Muscle layer of duodenum (tissue), 2 donors: Measurements from ENCODE around the gene OR51A4.

Source experiments
- H3K27ac ChIP-seq: one replicate; pipeline ENCODE4 v1.7.0; 2013; ENCODE audit warnings: mild to moderate bottlenecking, low read length
- H3K27me3 ChIP-seq: one replicate; pipeline ENCODE4 v1.7.0; 2013; ENCODE audit warnings: low read depth, mild to moderate bottlenecking, control low read depth, low read length
- H3K36me3 ChIP-seq, 2 donors: one replicate each; pipeline ENCODE4 v1.7.0; 2013; ENCODE audit warnings: low read length in 2 of 2, control low read depth in 1 of 2, mild to moderate bottlenecking in 1 of 2; ENCODE audit not compliant: insufficient read depth in 2 of 2, control insufficient read depth in 1 of 2
- H3K4me1 ChIP-seq, 2 donors: one replicate each; pipeline ENCODE4 v1.7.0; 2013; ENCODE audit warnings: low read length in 2 of 2, mild to moderate bottlenecking in 2 of 2, control low read depth in 1 of 2, moderate library complexity in 1 of 2; ENCODE audit not compliant: insufficient read depth in 2 of 2, control insufficient read depth in 1 of 2
- H3K4me3 ChIP-seq, 2 donors: one replicate each; pipeline ENCODE4 v1.7.0; 2013; ENCODE audit warnings: low read length in 2 of 2, low read depth in 1 of 2, mild to moderate bottlenecking in 1 of 2
- H3K9me3 ChIP-seq, 2 donors: one replicate each; pipeline ENCODE4 v1.7.0; 2013; ENCODE audit warnings: low read length in 2 of 2, control low read depth in 1 of 2, mild to moderate bottlenecking in 1 of 2; ENCODE audit not compliant: control insufficient read depth in 1 of 2
- donor health status: healthy.

Gene OR51A4

DNA sequence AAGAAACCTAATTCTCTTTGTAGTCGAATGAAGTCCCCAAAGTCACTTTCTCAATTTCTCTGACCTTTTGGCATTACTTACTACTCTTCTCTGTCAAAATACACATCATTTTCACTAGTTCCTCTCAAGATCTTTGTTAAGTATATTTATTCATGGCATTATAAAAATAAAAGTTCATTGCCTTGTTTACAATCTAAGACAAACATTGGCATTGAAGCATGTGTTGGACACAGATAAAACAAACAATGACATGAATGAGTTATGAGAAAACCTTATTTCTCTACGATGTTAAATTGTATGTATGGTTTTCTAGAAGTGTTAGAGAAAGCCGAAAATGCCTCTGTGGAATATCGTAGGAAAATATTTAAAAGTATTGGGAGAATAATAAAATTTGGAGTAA, 14.7 kb downstream of the OR51A4 start:
- no peaks in the 10 kb centered on the region for H3K27me3 ChIP-seq
- H3K4me3 ChIP-seq = no peak overlapping the region
- no peaks in the 10 kb centered on the region for H3K36me3 ChIP-seq
- H3K9me3 ChIP-seq = no peaks in the 10 kb centered on the region
- no peaks in the 10 kb centered on the region for H3K4me1 ChIP-seq
- H3K27ac ChIP-seq = no peak overlapping the region

DNA sequence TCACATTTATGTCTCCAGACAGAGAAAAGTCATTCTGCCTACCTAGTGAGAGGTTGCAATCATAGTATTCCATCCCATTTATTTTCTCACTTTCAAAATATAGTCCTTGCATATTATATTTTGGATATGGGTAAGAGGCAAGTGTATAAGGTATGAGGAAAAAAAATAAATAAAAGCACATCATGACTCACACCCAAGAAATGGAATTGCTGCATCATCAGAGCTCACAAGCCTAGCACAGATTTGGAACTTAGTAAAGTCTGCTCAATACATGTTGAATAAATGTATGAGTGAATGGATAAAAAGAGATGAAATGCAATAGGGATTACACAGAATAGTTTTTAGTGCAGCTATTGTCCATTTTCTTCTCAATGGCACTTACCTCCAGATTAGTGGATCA, 20.8 kb downstream of the OR51A4 start:
- no peaks in the 10 kb centered on the region for H3K27me3 ChIP-seq
- H3K4me3 ChIP-seq = no peak overlapping the region
- no peak overlapping the region for H3K27ac ChIP-seq
- H3K9me3 ChIP-seq = no peaks in the 10 kb centered on the region
- H3K36me3 ChIP-seq = no peaks in the 10 kb centered on the region
- no peaks in the 10 kb centered on the region for H3K4me1 ChIP-seq

DNA sequence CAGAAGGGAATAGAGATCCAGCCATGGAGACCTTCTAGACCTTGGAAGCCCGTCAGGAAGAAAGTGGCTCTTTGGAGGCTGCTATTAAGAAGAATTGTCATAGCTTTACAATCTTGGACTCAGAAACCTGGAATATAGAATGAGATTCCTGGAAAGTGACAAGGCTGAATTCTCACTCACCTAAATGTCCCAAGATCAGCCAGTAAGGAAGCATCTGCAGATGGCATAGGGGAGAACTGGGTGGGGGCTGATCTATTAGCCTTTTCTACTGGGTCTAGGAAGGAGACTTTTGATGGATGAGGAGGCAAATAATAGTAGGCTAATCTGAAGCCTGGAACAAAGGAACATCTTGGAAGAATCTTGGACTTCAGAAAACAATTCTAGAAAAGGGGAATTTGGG, 23.2 kb downstream of the OR51A4 start, which contains the start of gene OR51G1:
TSS of gene OR51G1 (minus strand) at position 101 of the 400 bp plus-strand sequence. CDS start at position 101, 0 bp downstream.
- Histone ChIP-seq H3K4me1 (no peaks in the 10 kb centered on the region), H3K9me3 (no peaks in the 10 kb centered on the region), H3K27me3 (no peaks in the 10 kb centered on the region), H3K36me3 (no peaks in the 10 kb centered on the region), H3K27ac (no peak within 1 kb of the TSS), H3K4me3 (no peak within 1 kb of the TSS)

DNA sequence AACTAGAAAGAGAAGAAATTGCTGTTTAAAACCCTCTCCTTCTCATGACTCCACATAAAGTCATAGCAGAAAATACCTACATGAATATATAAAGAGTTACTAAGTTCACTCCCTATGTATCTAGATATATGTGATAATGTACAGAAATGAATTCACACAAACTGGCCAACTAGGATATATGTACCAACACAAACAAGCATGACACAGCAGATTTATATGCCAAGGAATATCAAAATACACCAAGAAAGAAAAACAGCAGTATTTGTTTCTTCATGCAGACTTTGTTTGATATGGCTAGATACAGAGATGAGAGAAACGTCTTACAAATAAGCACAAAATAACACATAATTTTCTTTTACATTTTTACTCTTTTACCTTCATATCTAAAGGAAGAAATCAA, 25.1 kb downstream of the OR51A4 start:
- no peaks in the 10 kb centered on the region for H3K4me1 ChIP-seq
- H3K27me3 ChIP-seq = no peaks in the 10 kb centered on the region
- H3K4me3 ChIP-seq = no peak overlapping the region
- no peak overlapping the region for H3K27ac ChIP-seq
- H3K36me3 ChIP-seq = no peaks in the 10 kb centered on the region
- no peaks in the 10 kb centered on the region for H3K9me3 ChIP-seq

DNA sequence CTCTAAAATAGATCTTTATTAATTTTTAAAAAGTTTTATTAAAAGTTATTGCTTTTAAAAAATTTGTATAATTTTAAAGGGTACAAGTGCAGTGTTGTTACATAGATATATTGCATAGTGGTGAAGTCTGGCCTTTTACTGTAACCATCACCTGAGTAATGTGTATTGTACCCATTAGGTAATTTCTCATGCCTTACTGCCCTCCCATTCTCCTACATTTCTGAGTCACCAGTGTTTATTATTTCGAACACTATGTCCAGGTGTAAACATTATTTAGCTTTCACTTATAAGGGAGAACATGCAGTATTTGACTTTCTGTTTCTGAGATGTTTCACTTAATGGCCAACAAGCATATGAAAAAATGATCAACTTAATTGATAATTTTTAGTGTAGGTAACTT, 25.6 kb downstream of the OR51A4 start:
- Histone ChIP-seq H3K27ac (no peak overlapping the region), H3K27me3 (no peaks in the 10 kb centered on the region), H3K4me3 (no peak overlapping the region), H3K36me3 (no peaks in the 10 kb centered on the region), H3K9me3 (no peaks in the 10 kb centered on the region), H3K4me1 (no peaks in the 10 kb centered on the region)

DNA sequence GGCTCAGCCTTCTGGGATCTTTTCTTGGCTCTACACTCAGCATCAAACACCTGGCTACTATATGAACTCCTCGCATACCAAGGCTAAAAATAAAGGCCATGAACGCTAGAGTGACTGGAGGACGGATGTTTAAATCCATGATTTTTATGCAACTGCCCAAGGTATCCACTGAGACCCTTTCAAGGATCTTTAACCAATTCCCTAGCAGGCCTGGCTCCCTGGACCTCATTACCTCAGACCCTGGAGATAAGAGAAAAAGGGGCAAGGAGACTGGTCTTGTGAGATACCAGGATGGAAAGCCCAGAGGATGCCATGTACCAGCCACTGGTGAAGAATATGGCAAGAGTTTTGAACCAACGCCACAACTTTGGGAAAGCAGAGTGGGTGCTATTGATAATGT, 28.2 kb downstream of the OR51A4 start, which contains the start of gene OR51G2:
TSS of gene OR51G2 (minus strand) at position 101 of the 400 bp plus-strand sequence. CDS start 3,687 bp downstream, outside the sequence.
- no peak within 1 kb of the TSS for H3K27ac ChIP-seq
- no peaks in the 10 kb centered on the region for H3K36me3 ChIP-seq
- no peak within 1 kb of the TSS for H3K4me3 ChIP-seq
- H3K9me3 ChIP-seq = no peaks in the 10 kb centered on the region
- no peaks in the 10 kb centered on the region for H3K4me1 ChIP-seq
- H3K27me3 ChIP-seq = no peaks in the 10 kb centered on the region

DNA sequence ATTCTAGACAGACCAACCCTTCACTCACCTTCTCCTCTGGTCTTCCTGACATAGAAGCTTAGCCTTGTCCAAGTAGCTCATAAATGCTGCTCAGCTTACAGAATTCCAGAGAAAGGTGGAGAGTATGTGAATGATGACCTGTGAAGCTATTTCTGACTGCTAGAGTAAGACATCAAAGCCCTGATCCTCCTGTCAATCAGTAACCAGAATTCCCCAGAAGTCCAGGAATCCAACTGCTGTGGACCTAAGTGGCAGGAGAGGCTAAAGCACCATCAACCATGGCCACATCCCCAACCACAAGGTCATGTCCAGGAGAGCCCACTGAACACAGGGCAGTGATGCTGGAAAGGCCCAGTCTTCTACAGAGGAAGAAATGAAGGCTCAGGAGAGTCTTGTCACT, 30.8 kb downstream of the OR51A4 start:
- no peaks in the 10 kb centered on the region for H3K9me3 ChIP-seq
- no peak overlapping the region for H3K27ac ChIP-seq
- H3K27me3 ChIP-seq = no peaks in the 10 kb centered on the region
- H3K36me3 ChIP-seq = no peaks in the 10 kb centered on the region
- H3K4me1 ChIP-seq = no peaks in the 10 kb centered on the region
- no peak overlapping the region for H3K4me3 ChIP-seq

DNA sequence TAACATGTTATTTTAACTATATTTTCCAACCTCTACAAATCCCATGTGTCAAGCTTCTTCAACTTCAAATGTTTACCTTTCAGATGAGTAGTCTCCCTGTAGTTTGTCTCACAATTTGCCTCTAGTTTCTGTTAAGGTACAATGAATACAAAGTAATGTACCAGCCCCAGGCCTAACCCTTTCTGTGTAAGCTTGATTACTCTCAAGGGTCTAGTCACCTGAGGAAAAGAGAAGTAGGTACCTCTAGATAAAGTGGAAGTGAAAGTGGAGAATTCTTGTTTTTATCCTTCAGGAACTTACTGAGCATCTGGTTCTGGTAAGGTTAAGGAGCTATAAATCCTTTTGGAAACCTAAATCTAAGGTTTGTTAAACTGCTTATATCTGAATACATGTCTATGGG, 43.9 kb downstream of the OR51A4 start, which contains the start of gene OR51A7:
TSS of gene OR51A7 (plus strand) at position 300 of the 400 bp plus-strand sequence. CDS start 3,587 bp downstream, outside the sequence.
- H3K36me3 ChIP-seq = no peaks in the 10 kb centered on the region
- no peak within 1 kb of the TSS for H3K27ac ChIP-seq
- no peaks in the 10 kb centered on the region for H3K27me3 ChIP-seq
- H3K4me3 ChIP-seq = no peak within 1 kb of the TSS
- H3K9me3 ChIP-seq = no peaks in the 10 kb centered on the region
- H3K4me1 ChIP-seq = no peaks in the 10 kb centered on the region
